Muscle of leg (tissue), 11 donors: ENCODE measurements around the gene TGM6. TPM values are rescaled to one million over a fixed set of nuclear protein-coding genes. Genes with fewer than 3 reads are reported as not detected.

Experiments
- DNase-seq: peaks from one replicate; pipeline ENCODE4 v3.0.0; 2013
- H3K27ac ChIP-seq: one replicate; pipeline ENCODE4 v1.5.1; 2013; ENCODE audit warnings: mild to moderate bottlenecking, low read length, control low read depth
- H3K27me3 ChIP-seq: one replicate; pipeline ENCODE4 v1.6.1; 2013; ENCODE audit warnings: low read length; ENCODE audit not compliant: control insufficient read depth, insufficient read depth
- H3K36me3 ChIP-seq: one replicate; pipeline ENCODE4 v1.6.1; 2013; ENCODE audit warnings: low read length; ENCODE audit not compliant: control insufficient read depth, insufficient read depth
- H3K4me1 ChIP-seq: one replicate; pipeline ENCODE4 v1.6.1; 2013; ENCODE audit warnings: low read length; ENCODE audit not compliant: control insufficient read depth, insufficient read depth
- H3K4me3 ChIP-seq: one replicate; pipeline ENCODE4 v1.5.1; 2013; ENCODE audit warnings: low read length, control low read depth
- H3K9me3 ChIP-seq: replicated peaks from 2 replicates; pipeline ENCODE4 v1.6.1; 2013; ENCODE audit warnings: low read depth, low read length; ENCODE audit not compliant: control insufficient read depth
- WGBS: methylation state at CpG from one replicate; pipeline ENCODE4 v1.1.5; 2013; ENCODE audit warnings: missing lambda C conversion rate; ENCODE audit not compliant: insufficient coverage; 5-methylcytosine and 5-hydroxymethylcytosine counted together
- polyA plus RNA-seq, 8 donors: library from polyadenylated mRNA; unstranded; fragments of 120-200 nt; gene quantifications; one replicate each; pipeline versions ENCODE4 v1.2.1 to v1.2.3, GENCODE V29; 2013; ENCODE audit warnings: inconsistent platforms in 1 of 8, low replicate concordance in 1 of 8; ENCODE audit not compliant: insufficient read length in 8 of 8, insufficient read depth in 1 of 8
- total RNA-seq: library from RNA; stranded (reverse); fragments of 120-200 nt; gene quantifications from one replicate; pipeline ENCODE4 v1.2.4, GENCODE V29; 2013

Gene TGM6
- total and polyA plus RNA-seq, 9 donors = not detected

DNA sequence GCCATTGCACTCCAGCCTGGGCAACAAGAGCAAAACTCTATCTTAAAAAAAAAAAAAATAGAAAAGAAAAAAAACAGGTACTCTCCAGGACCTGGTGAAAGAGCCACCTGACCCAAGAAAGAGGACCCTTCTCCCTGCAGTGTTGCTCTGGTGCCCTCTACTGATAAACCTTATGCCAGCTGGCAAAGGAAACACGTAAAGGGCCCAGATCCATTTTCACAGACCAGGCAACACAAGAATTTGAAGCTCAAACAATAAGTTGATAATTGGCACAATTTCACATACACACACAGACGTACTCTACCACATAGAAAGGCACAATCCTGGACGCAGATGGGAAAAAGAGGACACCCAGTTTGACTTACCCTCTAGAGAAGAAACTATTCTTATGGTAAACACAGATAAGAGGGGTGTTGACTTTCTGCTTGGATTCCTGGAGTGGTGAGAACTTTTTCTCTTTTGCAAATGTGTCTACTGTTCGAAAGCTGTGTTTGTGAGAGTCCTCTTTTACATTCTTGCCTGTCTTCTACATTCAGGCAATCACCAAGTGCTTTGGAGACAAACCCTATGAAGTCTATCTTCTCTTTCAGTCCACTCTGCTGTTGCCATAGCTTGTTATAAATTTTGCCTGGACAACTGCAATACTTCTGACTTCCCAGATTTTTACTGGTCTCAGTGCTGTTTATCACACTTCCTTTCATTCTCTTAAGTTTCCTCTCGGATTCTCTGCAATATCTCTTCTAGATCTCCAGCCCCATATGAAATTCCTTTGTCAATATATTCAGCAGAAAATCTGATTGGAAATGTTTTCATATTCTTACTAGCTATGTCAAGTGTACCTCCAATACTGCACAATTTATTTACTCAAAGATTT lies 96.3 kb downstream of the TGM6 start:
- WGBS = no CpG with 5 or more reads among the region's 5 CpGs
- Histone ChIP-seq H3K27ac (no peak overlapping the region), H3K4me3 (no peak overlapping the region), H3K36me3 (peaks cover 21% of the 10 kb centered on the region), H3K4me1 (no peaks in the 10 kb centered on the region), H3K9me3 (peaks cover 2% of the 10 kb centered on the region), H3K27me3 (no peaks in the 10 kb centered on the region)
- DNase-seq = no peak

DNA sequence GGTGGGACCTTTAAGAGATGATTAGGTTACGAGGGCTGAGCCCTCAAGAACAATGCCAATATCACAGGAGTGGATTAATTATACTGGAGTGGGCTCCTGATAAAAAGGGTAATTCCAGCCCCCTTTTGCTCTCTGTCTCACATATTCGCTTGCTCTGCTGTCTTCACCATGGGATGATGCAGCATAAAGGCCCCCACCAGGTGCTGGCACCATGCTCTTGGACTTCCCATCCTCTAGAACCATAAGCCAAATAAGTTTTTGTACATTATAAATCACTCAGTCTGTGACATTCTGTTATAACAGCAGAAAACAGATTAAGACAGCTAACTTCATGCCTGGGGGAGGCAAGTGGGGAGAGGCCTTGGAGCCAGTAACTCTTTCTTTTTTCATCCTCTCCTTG lies 99.7 kb downstream of the TGM6 start:
- no peak for DNase-seq
- WGBS = 100% methylated on average over 1 of the region's 2 CpGs
- H3K27ac ChIP-seq = no peak overlapping the region
- peaks cover 46% of the 10 kb centered on the region for H3K36me3 ChIP-seq
- H3K27me3 ChIP-seq = no peaks in the 10 kb centered on the region
- peaks cover 2% of the 10 kb centered on the region for H3K9me3 ChIP-seq
- no peak overlapping the region for H3K4me3 ChIP-seq
- no peaks in the 10 kb centered on the region for H3K4me1 ChIP-seq

Other genes starting within 250 kb of the TGM6 start
- gene TGM3, start 84.9 kb upstream of the TGM6 start, total RNA-seq = 0.49 TPM
- under 1 TPM; 0.13 to 0.91 (median 0.35) TPM for gene TGM3, start 84.9 kb upstream of the TGM6 start, polyA plus RNA-seq
- 123 TPM for gene SNRPB, start 89.9 kb downstream of the TGM6 start, total RNA-seq
- gene SNRPB, start 89.9 kb downstream of the TGM6 start, polyA plus RNA-seq = 100 to 1,000 TPM in 7 of 8 donors, 10 to 100 TPM in 1; 97.3 to 123 (median 113) TPM
- gene ZNF343, start 128.0 kb downstream of the TGM6 start, total RNA-seq = 11.2 TPM
- gene ZNF343, start 128.0 kb downstream of the TGM6 start, polyA plus RNA-seq = 10 to 100 TPM in 1 of 8 donors, 1 to 10 TPM in 7; 8.2 to 12.6 (median 8.7) TPM
- not detected for gene TMC2, start 155.7 kb downstream of the TGM6 start, total RNA-seq
- gene TMC2, start 155.7 kb downstream of the TGM6 start, polyA plus RNA-seq = under 1 TPM in 6 of 8 donors, not detected in 2; 0.02 to 0.16 (median 0.07) TPM